OCI-M1 (cell line): ENCODE data around the gene ARIH2.
"Not testable (repeated sequence)": the region's sequence is repeated elsewhere in the genome, so short reads cannot be mapped to it uniquely, and the experiment has no call there.

Experiments used
- DNase-seq: peaks from one replicate; lab custom pipeline; 2025; lab: John Stamatoyannopoulos, UW

The ARIH2 gene

GRCh38 chr3:48918388-48919214 lies at the start of gene ARIH2:
Gene ARIH2 (plus strand): TSS chr3:48918842. CDS start chr3:48927559, 8,717 bp downstream.
- DNase-seq: peak; percentile 97

GRCh38 chr3:48877671-48878070 lies 41.0 kb upstream of the ARIH2 start:
- DNase-seq: no peak

- DNase-seq: no peak
Observed at GRCh38 chr3:48879307-48879993, 39.2 kb upstream of the ARIH2 start.

GRCh38 chr3:48879994-48880377 lies 38.7 kb upstream of the ARIH2 start:
- DNase-seq: no peak

GRCh38 chr3:48881006-48881405 lies 37.6 kb upstream of the ARIH2 start:
- no peak for DNase-seq

- DNase-seq: no peak
Observed at GRCh38 chr3:48881652-48882114, 37.0 kb upstream of the ARIH2 start.

- no peak for DNase-seq
Observed at GRCh38 chr3:48885753-48886152, 32.9 kb upstream of the ARIH2 start.

GRCh38 chr3:48891606-48892005 lies 27.0 kb upstream of the ARIH2 start:
- DNase-seq: no peak

GRCh38 chr3:48894516-48894915 lies 24.1 kb upstream of the ARIH2 start:
- DNase-seq: peak; percentile 2

GRCh38 chr3:48896936-48897335 lies 21.7 kb upstream of the ARIH2 start:
- peak; percentile 18 for DNase-seq

GRCh38 chr3:48897460-48898376 lies 20.9 kb upstream of the ARIH2 start:
- DNase-seq: peak; percentile 49

- DNase-seq: peak; percentile 97
Observed at GRCh38 chr3:48898383-48899234, 20.0 kb upstream of the ARIH2 start, which contains the start of gene SLC25A20. Gene SLC25A20 (minus strand): TSS chr3:48898882. CDS start chr3:48898794, 88 bp downstream.

- peak; percentile 15 for DNase-seq
Observed at GRCh38 chr3:48899273-48899672, 19.4 kb upstream of the ARIH2 start.

GRCh38 chr3:48907026-48907425 lies 11.6 kb upstream of the ARIH2 start:
- DNase-seq: not testable (repeated sequence)

- peak; percentile 26 for DNase-seq
Observed at GRCh38 chr3:48915296-48915695, 3.3 kb upstream of the ARIH2 start.

- peak; percentile 87 for DNase-seq
Observed at GRCh38 chr3:48919215-48920138, 835 bp downstream of the ARIH2 start.

- no peak for DNase-seq
Observed at GRCh38 chr3:48926425-48927392, 8.1 kb downstream of the ARIH2 start.

GRCh38 chr3:48927928-48928327 lies 9.3 kb downstream of the ARIH2 start:
- DNase-seq: peak; percentile 59

- no peak for DNase-seq
Observed at GRCh38 chr3:48928679-48929078, 10.0 kb downstream of the ARIH2 start.
